Measurements from ENCODE around the gene TBC1D21.
A peak's percentile ranks its signal among the peaks of the same experiment; 100 is the strongest.

TBC1D21 gene

DNA sequence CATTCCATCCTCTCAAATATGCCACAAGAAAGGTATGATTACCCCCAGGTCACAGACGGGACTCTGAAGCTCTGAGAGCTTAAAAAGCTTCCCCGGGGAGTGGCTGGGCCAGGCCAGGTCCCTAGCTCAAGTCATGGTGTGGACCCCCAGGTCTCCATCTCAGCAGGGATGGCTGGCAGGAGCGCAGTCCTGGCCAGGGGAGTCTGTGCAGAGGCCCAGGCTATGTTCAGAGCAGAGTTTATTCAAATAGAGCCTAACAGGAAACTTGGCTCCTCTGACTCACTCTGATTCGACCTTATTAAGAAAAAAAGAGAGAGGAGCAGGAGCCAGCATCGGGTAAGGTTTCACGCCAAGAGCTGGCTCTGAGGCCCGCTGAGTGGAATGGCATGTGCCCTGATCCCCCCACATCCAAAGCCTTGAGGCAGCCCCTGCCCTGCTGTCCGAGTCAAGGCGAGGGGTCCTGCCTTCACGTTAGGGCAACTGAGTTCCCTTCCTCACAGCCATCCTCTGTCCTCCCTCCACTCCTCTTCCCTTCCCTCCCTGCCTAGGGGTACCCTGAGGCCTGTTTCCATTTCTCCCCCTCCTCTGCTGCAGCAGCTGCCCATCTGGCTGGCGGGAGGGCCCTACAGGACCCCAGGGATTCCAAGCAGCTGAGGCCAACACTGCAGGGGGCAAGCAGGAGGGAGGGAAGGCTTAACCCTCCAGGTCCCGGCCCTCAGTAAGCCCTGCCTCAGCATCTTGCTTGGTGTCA lies 51.0 kb downstream of the TBC1D21 start:
- no peak overlapping the region for H3K27ac ChIP-seq (ENCODE audit: low read depth, low read length)
- H3K27me3 ChIP-seq (ENCODE audit: control insufficient read depth, insufficient read depth, low read length): no peaks in the 10 kb centered on the region
- H3K9ac ChIP-seq (ENCODE audit: low read length): peak overlapping the region; percentile 37
- H3K36me3 ChIP-seq (ENCODE audit: control insufficient read depth, insufficient read depth, low read length): no peaks in the 10 kb centered on the region
- H3K4me3 ChIP-seq (ENCODE audit: low read depth, low read length): 0 out of 2 replicates have a peak overlapping the region, but pooled peaks have one; percentile 24
- peaks cover 57% of the 10 kb centered on the region for H3K4me1 ChIP-seq (ENCODE audit: control insufficient read depth, insufficient read depth, low read length)
- H3K9me3 ChIP-seq (ENCODE audit: control insufficient read depth, insufficient read depth, low read depth, low read length): no peaks in the 10 kb centered on the region

- H3K27me3 ChIP-seq (ENCODE audit: control insufficient read depth, insufficient read depth, low read length): no peaks in the 10 kb centered on the region
- peaks cover 57% of the 10 kb centered on the region for H3K4me1 ChIP-seq (ENCODE audit: control insufficient read depth, insufficient read depth, low read length)
- H3K9ac ChIP-seq (ENCODE audit: low read length): no peak overlapping the region
- H3K4me3 ChIP-seq (ENCODE audit: low read depth, low read length): peak overlapping the region; percentile 78
- no peaks in the 10 kb centered on the region for H3K9me3 ChIP-seq (ENCODE audit: control insufficient read depth, insufficient read depth, low read depth, low read length)
- H3K27ac ChIP-seq (ENCODE audit: low read depth, low read length): no peak overlapping the region
- no peaks in the 10 kb centered on the region for H3K36me3 ChIP-seq (ENCODE audit: control insufficient read depth, insufficient read depth, low read length)
These were observed 52.5 kb downstream of the TBC1D21 start for GRCh38 chr15:73925848-73926218.

DNA sequence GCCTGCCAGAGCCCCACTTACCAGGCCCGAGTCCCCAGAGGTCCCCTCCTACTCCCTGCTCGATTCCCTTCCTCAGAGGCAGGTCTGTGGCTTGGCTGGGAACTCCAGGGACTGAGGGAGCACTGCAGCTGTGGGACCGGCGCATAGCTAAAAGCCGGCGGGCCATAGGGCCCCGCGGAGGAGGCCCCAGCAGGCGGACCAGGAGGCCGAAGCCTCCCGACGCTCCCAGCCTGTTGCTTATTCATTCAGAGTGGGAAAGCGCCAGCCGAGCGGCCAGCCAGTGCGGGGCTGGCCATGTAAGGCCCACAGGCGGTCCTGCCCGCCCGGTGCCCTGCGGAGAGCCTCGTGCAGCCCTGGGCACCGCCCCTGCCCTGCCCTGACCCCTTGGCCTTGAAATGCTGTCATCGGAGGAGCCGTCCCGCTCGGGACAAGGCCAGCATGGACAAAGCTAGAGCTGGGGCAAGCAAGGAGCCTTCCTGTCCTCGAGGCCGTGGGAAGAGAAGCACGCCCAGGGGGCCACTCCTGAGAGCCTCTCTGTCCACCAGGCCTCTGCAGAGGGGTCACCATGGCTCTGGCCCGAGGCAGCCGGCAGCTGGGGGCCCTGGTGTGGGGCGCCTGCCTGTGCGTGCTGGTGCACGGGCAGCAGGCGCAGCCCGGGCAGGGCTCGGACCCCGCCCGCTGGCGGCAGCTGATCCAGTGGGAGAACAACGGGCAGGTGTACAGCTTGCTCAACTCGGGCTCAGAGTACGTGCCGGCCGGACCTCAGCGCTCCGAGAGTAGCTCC lies 53.0 kb downstream of the TBC1D21 start, which contains the start of gene LOXL1:
Gene LOXL1 (plus strand): TSS at position 244 of the 784 bp plus-strand sequence. CDS start 322 bp downstream, at position 566.
- Histone ChIP-seq H3K9me3 (ENCODE audit: control insufficient read depth, insufficient read depth, low read depth, low read length) (no peaks in the 10 kb centered on the region), H3K27me3 (ENCODE audit: control insufficient read depth, insufficient read depth, low read length) (no peaks in the 10 kb centered on the region), H3K27ac (ENCODE audit: low read depth, low read length) (no peak within 1 kb of the TSS; the same call in 1 of the 2 replicates), H3K4me3 (ENCODE audit: low read depth, low read length) (peak within 1 kb of the TSS; percentile 78), H3K4me1 (ENCODE audit: control insufficient read depth, insufficient read depth, low read length) (peaks cover 57% of the 10 kb centered on the region), H3K9ac (ENCODE audit: low read length) (peak within 1 kb of the TSS; percentile 71), H3K36me3 (ENCODE audit: control insufficient read depth, insufficient read depth, low read length) (no peaks in the 10 kb centered on the region)

- peak overlapping the region; percentile 78 for H3K4me3 ChIP-seq (ENCODE audit: low read depth, low read length)
- H3K4me1 ChIP-seq (ENCODE audit: control insufficient read depth, insufficient read depth, low read length): peaks cover 52% of the 10 kb centered on the region
- no peak overlapping the region; the same call in 1 of the 2 replicates for H3K27ac ChIP-seq (ENCODE audit: low read depth, low read length)
- H3K27me3 ChIP-seq (ENCODE audit: control insufficient read depth, insufficient read depth, low read length): no peaks in the 10 kb centered on the region
- H3K36me3 ChIP-seq (ENCODE audit: control insufficient read depth, insufficient read depth, low read length): no peaks in the 10 kb centered on the region
- peak overlapping the region; percentile 71 for H3K9ac ChIP-seq (ENCODE audit: low read length)
- no peaks in the 10 kb centered on the region for H3K9me3 ChIP-seq (ENCODE audit: control insufficient read depth, insufficient read depth, low read depth, low read length)
These were observed 53.7 kb downstream of the TBC1D21 start for GRCh38 chr15:73927003-73927475.

- H3K9me3 ChIP-seq (ENCODE audit: control insufficient read depth, insufficient read depth, low read depth, low read length): no peaks in the 10 kb centered on the region
- no peaks in the 10 kb centered on the region for H3K36me3 ChIP-seq (ENCODE audit: control insufficient read depth, insufficient read depth, low read length)
- no peak overlapping the region; the same call in 1 of the 2 replicates for H3K27ac ChIP-seq (ENCODE audit: low read depth, low read length)
- peaks cover 46% of the 10 kb centered on the region for H3K4me1 ChIP-seq (ENCODE audit: control insufficient read depth, insufficient read depth, low read length)
- H3K9ac ChIP-seq (ENCODE audit: low read length): peak overlapping the region; percentile 71
- no peaks in the 10 kb centered on the region for H3K27me3 ChIP-seq (ENCODE audit: control insufficient read depth, insufficient read depth, low read length)
- peak overlapping the region; percentile 78 for H3K4me3 ChIP-seq (ENCODE audit: low read depth, low read length)
These were observed 54.3 kb downstream of the TBC1D21 start for GRCh38 chr15:73927476-73928240.

GRCh38 chr15:73928241-73928579 lies 54.8 kb downstream of the TBC1D21 start:
- H3K27me3 ChIP-seq (ENCODE audit: control insufficient read depth, insufficient read depth, low read length): no peaks in the 10 kb centered on the region
- peak overlapping the region; percentile 71 for H3K9ac ChIP-seq (ENCODE audit: low read length)
- H3K9me3 ChIP-seq (ENCODE audit: control insufficient read depth, insufficient read depth, low read depth, low read length): no peaks in the 10 kb centered on the region
- H3K27ac ChIP-seq (ENCODE audit: low read depth, low read length): no peak overlapping the region
- peaks cover 41% of the 10 kb centered on the region for H3K4me1 ChIP-seq (ENCODE audit: control insufficient read depth, insufficient read depth, low read length)
- H3K4me3 ChIP-seq (ENCODE audit: low read depth, low read length): peak overlapping the region; percentile 78
- no peaks in the 10 kb centered on the region for H3K36me3 ChIP-seq (ENCODE audit: control insufficient read depth, insufficient read depth, low read length)

DNA sequence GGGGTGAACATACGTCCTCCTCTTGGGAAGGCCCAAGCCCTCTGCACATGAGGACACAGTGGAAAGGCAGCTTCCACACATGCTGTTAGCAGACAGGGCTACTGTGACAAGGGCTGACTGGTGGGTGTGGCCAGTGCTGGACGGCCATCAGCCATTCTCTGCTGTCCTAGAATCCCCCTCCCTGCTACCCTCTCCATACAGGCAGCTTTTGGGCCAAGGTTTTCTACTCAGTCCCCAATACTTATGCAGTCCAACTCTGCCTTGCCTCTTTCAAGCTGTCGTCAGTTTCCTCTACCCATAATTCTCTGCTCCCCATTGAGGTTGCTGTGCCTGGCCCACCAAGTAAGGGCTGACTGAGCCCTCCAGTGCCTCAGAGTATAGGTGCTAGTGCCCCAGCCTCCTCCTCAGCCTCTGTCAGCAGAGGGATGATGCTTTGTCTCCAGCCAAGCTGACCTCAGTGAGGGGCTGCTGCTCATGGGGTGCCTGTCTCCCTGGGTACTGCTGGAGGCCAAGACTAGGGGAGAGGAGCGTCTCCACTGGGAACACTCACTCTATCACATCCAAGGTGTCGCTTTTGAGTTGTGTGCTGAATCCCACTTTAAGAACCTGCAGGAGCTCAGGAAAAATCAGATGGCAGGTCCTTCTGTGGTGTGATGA lies 55.7 kb downstream of the TBC1D21 start:
- H3K4me1 ChIP-seq (ENCODE audit: control insufficient read depth, insufficient read depth, low read length): peaks cover 32% of the 10 kb centered on the region
- H3K27ac ChIP-seq (ENCODE audit: low read depth, low read length): no peak overlapping the region
- H3K4me3 ChIP-seq (ENCODE audit: low read depth, low read length): no peak overlapping the region
- H3K36me3 ChIP-seq (ENCODE audit: control insufficient read depth, insufficient read depth, low read length): no peaks in the 10 kb centered on the region
- H3K9ac ChIP-seq (ENCODE audit: low read length): no peak overlapping the region
- no peaks in the 10 kb centered on the region for H3K27me3 ChIP-seq (ENCODE audit: control insufficient read depth, insufficient read depth, low read length)
- H3K9me3 ChIP-seq (ENCODE audit: control insufficient read depth, insufficient read depth, low read depth, low read length): no peaks in the 10 kb centered on the region

- H3K4me1 ChIP-seq (ENCODE audit: control insufficient read depth, insufficient read depth, low read length): peaks cover 25% of the 10 kb centered on the region
- no peak overlapping the region for H3K27ac ChIP-seq (ENCODE audit: low read depth, low read length)
- no peaks in the 10 kb centered on the region for H3K36me3 ChIP-seq (ENCODE audit: control insufficient read depth, insufficient read depth, low read length)
- no peaks in the 10 kb centered on the region for H3K27me3 ChIP-seq (ENCODE audit: control insufficient read depth, insufficient read depth, low read length)
- H3K9me3 ChIP-seq (ENCODE audit: control insufficient read depth, insufficient read depth, low read depth, low read length): no peaks in the 10 kb centered on the region
- H3K4me3 ChIP-seq (ENCODE audit: low read depth, low read length): no peak overlapping the region
- no peak overlapping the region for H3K9ac ChIP-seq (ENCODE audit: low read length)
These were observed 57.0 kb downstream of the TBC1D21 start for GRCh38 chr15:73930371-73930770.

- Histone ChIP-seq H3K9ac (ENCODE audit: low read length) (no peak overlapping the region), H3K4me3 (ENCODE audit: low read depth, low read length) (no peak overlapping the region), H3K27ac (ENCODE audit: low read depth, low read length) (no peak overlapping the region), H3K9me3 (ENCODE audit: control insufficient read depth, insufficient read depth, low read depth, low read length) (no peaks in the 10 kb centered on the region), H3K36me3 (ENCODE audit: control insufficient read depth, insufficient read depth, low read length) (no peaks in the 10 kb centered on the region), H3K4me1 (ENCODE audit: control insufficient read depth, insufficient read depth, low read length) (peaks cover 25% of the 10 kb centered on the region), H3K27me3 (ENCODE audit: control insufficient read depth, insufficient read depth, low read length) (no peaks in the 10 kb centered on the region)
These were observed 57.5 kb downstream of the TBC1D21 start for GRCh38 chr15:73930790-73931281.

- H3K9ac ChIP-seq (ENCODE audit: low read length): no peak overlapping the region
- no peak overlapping the region for H3K4me3 ChIP-seq (ENCODE audit: low read depth, low read length)
- peaks cover 25% of the 10 kb centered on the region for H3K4me1 ChIP-seq (ENCODE audit: control insufficient read depth, insufficient read depth, low read length)
- no peak overlapping the region for H3K27ac ChIP-seq (ENCODE audit: low read depth, low read length)
- H3K9me3 ChIP-seq (ENCODE audit: control insufficient read depth, insufficient read depth, low read depth, low read length): no peaks in the 10 kb centered on the region
- no peaks in the 10 kb centered on the region for H3K27me3 ChIP-seq (ENCODE audit: control insufficient read depth, insufficient read depth, low read length)
- H3K36me3 ChIP-seq (ENCODE audit: control insufficient read depth, insufficient read depth, low read length): no peaks in the 10 kb centered on the region
These were observed 58.1 kb downstream of the TBC1D21 start for GRCh38 chr15:73931441-73931840.

All from HUES6 (cell line).